ENCODE measurements around the gene NAMPT. TPM values are rescaled to one million over a fixed set of nuclear protein-coding genes. Genes with fewer than 3 reads are reported as not detected.

NAMPT gene
- total and polyA plus RNA-seq, 2 donors, result 40.6 to 79.3 TPM

- Histone ChIP-seq H3K9me3 (ENCODE audit: control insufficient read depth in 2 of 2, insufficient read depth in 1 of 2, low read length in 1 of 2) (peaks cover 0 to 2% of the 10 kb centered on the region in 2 donors), H3K4me1 (ENCODE audit: control insufficient read depth in 2 of 2, insufficient read depth in 2 of 2, low read length in 2 of 2) (peaks cover 5 to 6% of the 10 kb centered on the region in 2 donors), H3K27ac (ENCODE audit: low read depth in 1 of 2, low read length in 1 of 2) (no peak overlapping the region), H3K36me3 (ENCODE audit: control insufficient read depth in 2 of 2, insufficient read depth in 2 of 2, low read length in 1 of 2) (no peaks in the 10 kb centered on the region), H3K27me3 (ENCODE audit: control insufficient read depth in 2 of 2, insufficient read depth in 1 of 2, low read length in 1 of 2) (peaks cover 0 to 5% of the 10 kb centered on the region in 2 donors), H3K4me3 (ENCODE audit: low read length in 2 of 2) (no peak overlapping the region)
- no peak for DNase-seq (ENCODE audit: low read depth in 6 of 9, low spot score in 9 of 9)
- 96% methylated on average over 5 of the region's 5 CpGs for WGBS
Observed at GRCh38 chr7:106290319-106290718, 5.5 kb upstream of the NAMPT start.

GRCh38 chr7:106289848-106290247 lies 5.1 kb upstream of the NAMPT start:
- Histone ChIP-seq H3K4me1 (ENCODE audit: control insufficient read depth in 2 of 2, insufficient read depth in 2 of 2, low read length in 2 of 2) (peaks cover 5 to 6% of the 10 kb centered on the region in 2 donors), H3K36me3 (ENCODE audit: control insufficient read depth in 2 of 2, insufficient read depth in 2 of 2, low read length in 1 of 2) (no peaks in the 10 kb centered on the region), H3K27me3 (ENCODE audit: control insufficient read depth in 2 of 2, insufficient read depth in 1 of 2, low read length in 1 of 2) (peaks cover 0 to 5% of the 10 kb centered on the region in 2 donors), H3K9me3 (ENCODE audit: control insufficient read depth in 2 of 2, insufficient read depth in 1 of 2, low read length in 1 of 2) (peaks cover 0 to 2% of the 10 kb centered on the region in 2 donors), H3K27ac (ENCODE audit: low read depth in 1 of 2, low read length in 1 of 2) (no peak overlapping the region), H3K4me3 (ENCODE audit: low read length in 2 of 2) (no peak overlapping the region)
- WGBS, result 0% methylated on average over 1 of the region's 1 CpG
- DNase-seq (ENCODE audit: low read depth in 6 of 9, low spot score in 9 of 9), result no peak

- Histone ChIP-seq H3K4me1 (ENCODE audit: control insufficient read depth in 2 of 2, insufficient read depth in 2 of 2, low read length in 2 of 2) (peaks cover 5 to 6% of the 10 kb centered on the region in 2 donors), H3K4me3 (ENCODE audit: low read length in 2 of 2) (no peak overlapping the region), H3K36me3 (ENCODE audit: control insufficient read depth in 2 of 2, insufficient read depth in 2 of 2, low read length in 1 of 2) (no peaks in the 10 kb centered on the region), H3K27ac (ENCODE audit: low read depth in 1 of 2, low read length in 1 of 2) (no peak overlapping the region), H3K9me3 (ENCODE audit: control insufficient read depth in 2 of 2, insufficient read depth in 1 of 2, low read length in 1 of 2) (no peaks in the 10 kb centered on the region), H3K27me3 (ENCODE audit: control insufficient read depth in 2 of 2, insufficient read depth in 1 of 2, low read length in 1 of 2) (peaks cover 0 to 5% of the 10 kb centered on the region in 2 donors)
- WGBS, result 98% methylated on average over 7 of the region's 7 CpGs
- no peak for DNase-seq (ENCODE audit: low read depth in 6 of 9, low spot score in 9 of 9)
Observed at GRCh38 chr7:106288263-106288662, 3.5 kb upstream of the NAMPT start.

GRCh38 chr7:106287786-106288185 lies 3.0 kb upstream of the NAMPT start:
- WGBS, result 97% methylated on average over 3 of the region's 3 CpGs
- H3K36me3 ChIP-seq (ENCODE audit: control insufficient read depth in 2 of 2, insufficient read depth in 2 of 2, low read length in 1 of 2), result no peaks in the 10 kb centered on the region
- H3K9me3 ChIP-seq (ENCODE audit: control insufficient read depth in 2 of 2, insufficient read depth in 1 of 2, low read length in 1 of 2), result no peaks in the 10 kb centered on the region
- DNase-seq (ENCODE audit: low read depth in 6 of 9, low spot score in 9 of 9), result no peak
- no peak overlapping the region for H3K27ac ChIP-seq (ENCODE audit: low read depth in 1 of 2, low read length in 1 of 2)
- H3K27me3 ChIP-seq (ENCODE audit: control insufficient read depth in 2 of 2, insufficient read depth in 1 of 2, low read length in 1 of 2), result peaks cover 0 to 5% of the 10 kb centered on the region in 2 donors
- H3K4me3 ChIP-seq (ENCODE audit: low read length in 2 of 2), result no peak overlapping the region
- H3K4me1 ChIP-seq (ENCODE audit: control insufficient read depth in 2 of 2, insufficient read depth in 2 of 2, low read length in 2 of 2), result peaks cover 5 to 6% of the 10 kb centered on the region in 2 donors

GRCh38 chr7:106285855-106286492 lies 1.2 kb upstream of the NAMPT start:
- H3K27me3 ChIP-seq (ENCODE audit: control insufficient read depth in 2 of 2, insufficient read depth in 1 of 2, low read length in 1 of 2), result peaks cover 0 to 5% of the 10 kb centered on the region in 2 donors
- peaks cover 5 to 6% of the 10 kb centered on the region in 2 donors for H3K4me1 ChIP-seq (ENCODE audit: control insufficient read depth in 2 of 2, insufficient read depth in 2 of 2, low read length in 2 of 2)
- H3K9me3 ChIP-seq (ENCODE audit: control insufficient read depth in 2 of 2, insufficient read depth in 1 of 2, low read length in 1 of 2), result no peaks in the 10 kb centered on the region
- H3K4me3 ChIP-seq (ENCODE audit: low read length in 2 of 2), result peak overlapping the region; percentile 59 to 63
- 38% methylated on average over 14 of the region's 14 CpGs for WGBS
- H3K27ac ChIP-seq (ENCODE audit: low read depth in 1 of 2, low read length in 1 of 2), result peak overlapping the region in 1 of 2 donors; percentile 62
- DNase-seq (ENCODE audit: low read depth in 6 of 9, low spot score in 9 of 9), result peak in 1 of 9 donors; percentile 24
- no peaks in the 10 kb centered on the region for H3K36me3 ChIP-seq (ENCODE audit: control insufficient read depth in 2 of 2, insufficient read depth in 2 of 2, low read length in 1 of 2)

- DNase-seq (ENCODE audit: low read depth in 6 of 9, low spot score in 9 of 9), result peak; percentile 82 to 97 (median 95)
- Histone ChIP-seq H3K27ac (ENCODE audit: low read depth in 1 of 2, low read length in 1 of 2) (peak overlapping the region; percentile 84 to 93), H3K4me1 (ENCODE audit: control insufficient read depth in 2 of 2, insufficient read depth in 2 of 2, low read length in 2 of 2) (peaks cover 5 to 6% of the 10 kb centered on the region in 2 donors), H3K27me3 (ENCODE audit: control insufficient read depth in 2 of 2, insufficient read depth in 1 of 2, low read length in 1 of 2) (peaks cover 0 to 5% of the 10 kb centered on the region in 2 donors), H3K9me3 (ENCODE audit: control insufficient read depth in 2 of 2, insufficient read depth in 1 of 2, low read length in 1 of 2) (no peaks in the 10 kb centered on the region), H3K36me3 (ENCODE audit: control insufficient read depth in 2 of 2, insufficient read depth in 2 of 2, low read length in 1 of 2) (no peaks in the 10 kb centered on the region), H3K4me3 (ENCODE audit: low read length in 2 of 2) (peak overlapping the region; percentile 63 to 70)
- WGBS, result under 1% methylated on average over 70 of the region's 70 CpGs
Observed at GRCh38 chr7:106285051-106285854, 470 bp upstream of the NAMPT start.

GRCh38 chr7:106283831-106284713 lies 711 bp downstream of the NAMPT start:
- DNase-seq (ENCODE audit: low read depth in 6 of 9, low spot score in 9 of 9), result peak in 6 of 9 donors; percentile 23 to 72 (median 34)
- H3K4me1 ChIP-seq (ENCODE audit: control insufficient read depth in 2 of 2, insufficient read depth in 2 of 2, low read length in 2 of 2), result peaks cover 5 to 6% of the 10 kb centered on the region in 2 donors

GRCh38 chr7:106283501-106283830 lies 1.3 kb downstream of the NAMPT start:
- Histone ChIP-seq H3K9me3 (ENCODE audit: control insufficient read depth in 2 of 2, insufficient read depth in 1 of 2, low read length in 1 of 2) (no peaks in the 10 kb centered on the region), H3K36me3 (ENCODE audit: control insufficient read depth in 2 of 2, insufficient read depth in 2 of 2, low read length in 1 of 2) (no peaks in the 10 kb centered on the region), H3K27me3 (ENCODE audit: control insufficient read depth in 2 of 2, insufficient read depth in 1 of 2, low read length in 1 of 2) (peaks cover 0 to 5% of the 10 kb centered on the region in 2 donors), H3K4me3 (ENCODE audit: low read length in 2 of 2) (peak overlapping the region; percentile 59 to 63), H3K4me1 (ENCODE audit: control insufficient read depth in 2 of 2, insufficient read depth in 2 of 2, low read length in 2 of 2) (peaks cover 5 to 6% of the 10 kb centered on the region in 2 donors), H3K27ac (ENCODE audit: low read depth in 1 of 2, low read length in 1 of 2) (peak overlapping the region in 1 of 2 donors; percentile 82)
- WGBS, result 58% methylated on average over 5 of the region's 5 CpGs
- DNase-seq (ENCODE audit: low read depth in 6 of 9, low spot score in 9 of 9), result no peak

More at GRCh38 chr7:106283831-106284713, 711 bp downstream of the NAMPT start:
- 1% methylated on average over 70 of the region's 72 CpGs for WGBS
- H3K27me3 ChIP-seq (ENCODE audit: control insufficient read depth in 2 of 2, insufficient read depth in 1 of 2, low read length in 1 of 2), result peaks cover 0 to 5% of the 10 kb centered on the region in 2 donors
- no peaks in the 10 kb centered on the region for H3K9me3 ChIP-seq (ENCODE audit: control insufficient read depth in 2 of 2, insufficient read depth in 1 of 2, low read length in 1 of 2)
- peak overlapping the region; percentile 84 to 93 for H3K27ac ChIP-seq (ENCODE audit: low read depth in 1 of 2, low read length in 1 of 2)
- H3K36me3 ChIP-seq (ENCODE audit: control insufficient read depth in 2 of 2, insufficient read depth in 2 of 2, low read length in 1 of 2), result no peaks in the 10 kb centered on the region
- peak overlapping the region; percentile 63 to 70 for H3K4me3 ChIP-seq (ENCODE audit: low read length in 2 of 2)

Measured in thymus (tissue), 11 donors.